Panc1 (cell line): ENCODE data around the gene MEGF10. TPM values are rescaled to one million over a fixed set of nuclear protein-coding genes. Genes with fewer than 3 reads are reported as not detected.

Experiments
- ATAC-seq: fragments of 200-7000 bp; cut with Tn5 transposase; 2 replicates; pipeline ENCODE4 v1.9.1; 2020; ENCODE audit warnings: mild to moderate bottlenecking, moderate library complexity
- BruUV-seq: library from RNA; stranded (reverse); fragments of 400-500 nt; replicated peaks from 2 replicates; lab custom pipeline; 2021; lab: Mats Ljungman, UMichigan
- CTCF ChIA-PET: fragments of 300-600 bp; sonication (Branson Sonifier 250); formaldehyde crosslinking; loops from one replicate; lab custom pipeline; 2022; ENCODE audit warnings: antibody characterized with exemption; lab: Charles Lee
- POLR2A ChIA-PET: fragments of 300-600 bp; sonication (Branson Sonifier 250); formaldehyde crosslinking; loops from one replicate; lab custom pipeline; 2022; ENCODE audit warnings: antibody characterized with exemption; lab: Charles Lee
- DNase-seq: peaks from one replicate; pipeline ENCODE4 v3.0.0-alpha.2; 2010; ENCODE audit warnings: low read depth, low spot score
- H3K27ac ChIP-seq: 2 replicates; pipeline ENCODE4 v1.5.1; 2011; ENCODE audit warnings: mild to moderate bottlenecking, low read length, inconsistent platforms
- H3K27me3 ChIP-seq: fragments of 200-500 bp; sonication (Bioruptor generic); 2 replicates; pipeline ENCODE4 v1.6.0; 2014; ENCODE audit warnings: low read length, inconsistent platforms; ENCODE audit not compliant: control insufficient read depth, insufficient read depth
- H3K36me3 ChIP-seq: fragments of 200-500 bp; sonication (Bioruptor generic); 2 replicates; pipeline ENCODE4 v1.5.1; 2014; ENCODE audit warnings: inconsistent platforms, mild to moderate bottlenecking, low read length, moderate library complexity; ENCODE audit not compliant: control insufficient read depth, insufficient read depth
- H3K4me1 ChIP-seq: 2 replicates; pipeline ENCODE4 v1.5.1; 2011; ENCODE audit warnings: inconsistent platforms, mild to moderate bottlenecking, low read length, moderate library complexity; ENCODE audit not compliant: control insufficient read depth, insufficient read depth
- H3K4me3 ChIP-seq, 2 experiments: 2 replicates each; pipeline ENCODE4 v1.5.1; 2011 to 2012; ENCODE audit warnings: low read depth in 2 of 2, low read length in 2 of 2, mild to moderate bottlenecking in 2 of 2, inconsistent platforms in 1 of 2, moderate library complexity in 1 of 2
- H3K9me3 ChIP-seq: fragments of 200-500 bp; sonication (Bioruptor generic); 2 replicates; pipeline ENCODE4 v1.5.1; 2014; ENCODE audit warnings: low read depth, mild to moderate bottlenecking, inconsistent platforms, low read length, moderate library complexity; ENCODE audit not compliant: control insufficient read depth, insufficient read depth
- POLR2AphosphoS5 ChIP-seq: IDR thresholded peaks from 2 replicates; pipeline ENCODE4 v1.6.1; 2012; ENCODE audit warnings: mild to moderate bottlenecking, low read depth, low read length, moderate library complexity
- REST ChIP-seq, 2 experiments: IDR thresholded peaks; 2 replicates each; pipeline ENCODE4 v1.6.1; 2011 to 2012; ENCODE audit warnings: low read depth in 2 of 2, control low read depth in 1 of 2, low read length in 1 of 2, mild to moderate bottlenecking in 1 of 2, moderate library complexity in 1 of 2; ENCODE audit not compliant: insufficient read depth in 1 of 2
- SIN3A ChIP-seq: IDR thresholded peaks from 2 replicates; pipeline ENCODE4 v1.6.1; 2012; ENCODE audit warnings: low read depth, mild to moderate bottlenecking, low read length, moderate library complexity, borderline replicate concordance; ENCODE audit not compliant: insufficient read depth
- TCF7L2 ChIP-seq: IDR thresholded peaks from 2 replicates; pipeline ENCODE4 v1.6.1; 2011; ENCODE audit warnings: mild to moderate bottlenecking, low read depth, low read length, inconsistent platforms
- in situ Hi-C: cut with HindIII; loops from 2 replicates; pipeline ENCODE4 v1.10.0; 2016; ENCODE audit warnings: low sequenced_read_pairs, low pct_unique_long_range_greater_than_20kb
- intact Hi-C: fragments of 100-400 bp; cut with micrococcal nuclease; formaldehyde crosslinking; loops from one replicate; pipeline ENCODE4 v1.10.0; 2022; ENCODE audit not compliant: unreplicated experiment
- total RNA-seq: library from RNA; stranded (reverse); gene quantifications from one replicate; pipeline ENCODE4 v1.2.1, GENCODE V29; 2021; ENCODE audit not compliant: unreplicated experiment
- TF ChIP-seq, protein P1 (sequence below): fragments of 450-650 bp; IDR thresholded peaks from 2 replicates; pipeline ENCODE4 v1.5.1; 2017; ENCODE audit warnings: mild to moderate bottlenecking

The MEGF10 gene
- total RNA-seq, 1 experiment from 2014 or later, result not detected

GRCh38 chr5:127313379-127313778 lies 22.8 kb downstream of the MEGF10 start:
- in situ Hi-C loops (no loop called here), intact Hi-C loops (loop anchor here (5.0 to 10.0 kb wide), 2 partner anchors 449 to 656 kb away; no protein-coding TSS in a partner anchor)
- peaks cover 8% of the 10 kb centered on the region; the same call in 1 of the 2 replicates for H3K27me3 ChIP-seq
- POLR2A ChIA-PET, result no interaction called here
- H3K36me3 ChIP-seq, result no peaks in the 10 kb centered on the region
- H3K9me3 ChIP-seq, result no peaks in the 10 kb centered on the region
- H3K4me3 ChIP-seq, result no peak overlapping the region
- ATAC-seq (no peak), DNase-seq (no peak)
- no peak for TF ChIP-seq SIN3A
- no peak for TF ChIP-seq TCF7L2
- TF ChIP-seq REST (IDR thresholded peaks at IDR 0.05; ENCODE audit: insufficient read depth in 1 of 2, low read depth in 2 of 2, low read length in 1 of 2), result no peak
- TF ChIP-seq, protein P1, sequence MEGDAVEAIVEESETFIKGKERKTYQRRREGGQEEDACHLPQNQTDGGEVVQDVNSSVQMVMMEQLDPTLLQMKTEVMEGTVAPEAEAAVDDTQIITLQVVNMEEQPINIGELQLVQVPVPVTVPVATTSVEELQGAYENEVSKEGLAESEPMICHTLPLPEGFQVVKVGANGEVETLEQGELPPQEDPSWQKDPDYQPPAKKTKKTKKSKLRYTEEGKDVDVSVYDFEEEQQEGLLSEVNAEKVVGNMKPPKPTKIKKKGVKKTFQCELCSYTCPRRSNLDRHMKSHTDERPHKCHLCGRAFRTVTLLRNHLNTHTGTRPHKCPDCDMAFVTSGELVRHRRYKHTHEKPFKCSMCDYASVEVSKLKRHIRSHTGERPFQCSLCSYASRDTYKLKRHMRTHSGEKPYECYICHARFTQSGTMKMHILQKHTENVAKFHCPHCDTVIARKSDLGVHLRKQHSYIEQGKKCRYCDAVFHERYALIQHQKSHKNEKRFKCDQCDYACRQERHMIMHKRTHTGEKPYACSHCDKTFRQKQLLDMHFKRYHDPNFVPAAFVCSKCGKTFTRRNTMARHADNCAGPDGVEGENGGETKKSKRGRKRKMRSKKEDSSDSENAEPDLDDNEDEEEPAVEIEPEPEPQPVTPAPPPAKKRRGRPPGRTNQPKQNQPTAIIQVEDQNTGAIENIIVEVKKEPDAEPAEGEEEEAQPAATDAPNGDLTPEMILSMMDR, result no peak
- TF ChIP-seq POLR2AphosphoS5, result no peak
- no peaks in the 10 kb centered on the region for H3K4me1 ChIP-seq
- BruUV-seq, result no TSS peak
- CTCF ChIA-PET, result no interaction called here
- H3K27ac ChIP-seq, result no peak overlapping the region

DNA sequence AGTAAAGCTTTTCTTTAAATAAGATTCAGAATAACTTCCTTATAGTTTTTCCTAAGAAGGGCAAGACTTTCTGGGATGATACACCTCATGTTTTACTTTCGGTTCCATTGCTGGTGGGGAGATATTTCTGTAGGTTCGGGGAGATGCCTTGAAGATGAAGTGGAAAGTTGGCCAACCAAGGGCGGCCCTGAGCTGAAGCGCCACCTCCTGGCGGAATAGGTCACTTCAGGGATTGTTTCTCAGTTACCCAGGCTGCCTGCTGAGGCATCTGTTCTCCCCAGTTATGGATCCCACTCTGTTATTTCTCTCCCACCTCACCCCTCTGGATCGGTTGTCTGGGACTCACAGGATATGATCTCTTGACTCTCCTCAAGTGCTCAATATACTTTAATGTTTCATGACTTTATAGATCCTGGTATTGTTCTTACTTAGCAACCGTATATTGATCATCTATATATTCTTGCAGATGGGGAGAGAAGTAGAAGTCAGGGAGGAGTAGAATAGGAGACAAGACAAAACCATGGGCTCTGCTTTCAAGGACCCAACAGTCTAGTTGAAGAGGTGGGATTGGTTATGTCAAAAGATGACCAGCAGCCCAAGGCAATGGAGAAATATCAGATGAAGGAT lies 23.4 kb downstream of the MEGF10 start:
- peak; percentile 28 for DNase-seq
- TF ChIP-seq, protein P1, result peak; percentile 89
- no peak for TF ChIP-seq REST (IDR thresholded peaks at IDR 0.05; ENCODE audit: insufficient read depth in 1 of 2, low read depth in 2 of 2, low read length in 1 of 2)
- intact Hi-C loops, result loop anchor here (5.0 to 10.0 kb wide), 2 partner anchors 449 to 657 kb away; no protein-coding TSS in a partner anchor
- Histone ChIP-seq H3K36me3 (no peaks in the 10 kb centered on the region), H3K27me3 (peaks cover 8% of the 10 kb centered on the region; the same call in 1 of the 2 replicates), H3K27ac (no peak overlapping the region), H3K9me3 (no peaks in the 10 kb centered on the region), H3K4me1 (no peaks in the 10 kb centered on the region), H3K4me3 (no peak overlapping the region)
- no TSS peak for BruUV-seq
- in situ Hi-C loops, result no loop called here
- ATAC-seq, result peak; percentile 81
- CTCF ChIA-PET, result no interaction called here
- POLR2A ChIA-PET, result no interaction called here
